ENCODE data around the gene MAIP1.

Gene MAIP1

GRCh38 chr2:199997296-199997695 is 41.9 kb downstream of the MAIP1 start:
- Histone ChIP-seq H3K27ac (replicated peaks) (no peak overlapping the region), H3K4me3 (replicated peaks; ENCODE audit: insufficient read depth, low read length) (no peak overlapping the region), H3K27me3 (ENCODE audit: insufficient read depth, poor library complexity, severe bottlenecking) (no peaks in the 10 kb centered on the region)
- no peak for TF ChIP-seq SPI1 (IDR thresholded peaks at IDR 0.05; ENCODE audit: borderline replicate concordance, low read depth)
- DNase-seq (ENCODE audit: low read depth in 1 of 2, low spot score in 1 of 2): no peak

- no peak for DNase-seq (ENCODE audit: low read depth in 1 of 2, low spot score in 1 of 2)
- no peaks in the 10 kb centered on the region for H3K27me3 ChIP-seq (ENCODE audit: insufficient read depth, poor library complexity, severe bottlenecking)
- H3K4me3 ChIP-seq (replicated peaks; ENCODE audit: insufficient read depth, low read length): no peak overlapping the region
- H3K27ac ChIP-seq (replicated peaks): no peak overlapping the region
- TF ChIP-seq, protein P1, sequence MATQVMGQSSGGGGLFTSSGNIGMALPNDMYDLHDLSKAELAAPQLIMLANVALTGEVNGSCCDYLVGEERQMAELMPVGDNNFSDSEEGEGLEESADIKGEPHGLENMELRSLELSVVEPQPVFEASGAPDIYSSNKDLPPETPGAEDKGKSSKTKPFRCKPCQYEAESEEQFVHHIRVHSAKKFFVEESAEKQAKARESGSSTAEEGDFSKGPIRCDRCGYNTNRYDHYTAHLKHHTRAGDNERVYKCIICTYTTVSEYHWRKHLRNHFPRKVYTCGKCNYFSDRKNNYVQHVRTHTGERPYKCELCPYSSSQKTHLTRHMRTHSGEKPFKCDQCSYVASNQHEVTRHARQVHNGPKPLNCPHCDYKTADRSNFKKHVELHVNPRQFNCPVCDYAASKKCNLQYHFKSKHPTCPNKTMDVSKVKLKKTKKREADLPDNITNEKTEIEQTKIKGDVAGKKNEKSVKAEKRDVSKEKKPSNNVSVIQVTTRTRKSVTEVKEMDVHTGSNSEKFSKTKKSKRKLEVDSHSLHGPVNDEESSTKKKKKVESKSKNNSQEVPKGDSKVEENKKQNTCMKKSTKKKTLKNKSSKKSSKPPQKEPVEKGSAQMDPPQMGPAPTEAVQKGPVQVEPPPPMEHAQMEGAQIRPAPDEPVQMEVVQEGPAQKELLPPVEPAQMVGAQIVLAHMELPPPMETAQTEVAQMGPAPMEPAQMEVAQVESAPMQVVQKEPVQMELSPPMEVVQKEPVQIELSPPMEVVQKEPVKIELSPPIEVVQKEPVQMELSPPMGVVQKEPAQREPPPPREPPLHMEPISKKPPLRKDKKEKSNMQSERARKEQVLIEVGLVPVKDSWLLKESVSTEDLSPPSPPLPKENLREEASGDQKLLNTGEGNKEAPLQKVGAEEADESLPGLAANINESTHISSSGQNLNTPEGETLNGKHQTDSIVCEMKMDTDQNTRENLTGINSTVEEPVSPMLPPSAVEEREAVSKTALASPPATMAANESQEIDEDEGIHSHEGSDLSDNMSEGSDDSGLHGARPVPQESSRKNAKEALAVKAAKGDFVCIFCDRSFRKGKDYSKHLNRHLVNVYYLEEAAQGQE (IDR thresholded peaks at IDR 0.05; ENCODE audit: insufficient replicate concordance, low read depth): no peak
- no peak for TF ChIP-seq SPI1 (IDR thresholded peaks at IDR 0.05; ENCODE audit: borderline replicate concordance, low read depth)
- TF ChIP-seq GABPA (IDR thresholded peaks at IDR 0.05; ENCODE audit: low read depth): no peak
- TF ChIP-seq POLR2AphosphoS5 (IDR thresholded peaks at IDR 0.05; ENCODE audit: low read depth): no peak
- TF ChIP-seq, protein P2, sequence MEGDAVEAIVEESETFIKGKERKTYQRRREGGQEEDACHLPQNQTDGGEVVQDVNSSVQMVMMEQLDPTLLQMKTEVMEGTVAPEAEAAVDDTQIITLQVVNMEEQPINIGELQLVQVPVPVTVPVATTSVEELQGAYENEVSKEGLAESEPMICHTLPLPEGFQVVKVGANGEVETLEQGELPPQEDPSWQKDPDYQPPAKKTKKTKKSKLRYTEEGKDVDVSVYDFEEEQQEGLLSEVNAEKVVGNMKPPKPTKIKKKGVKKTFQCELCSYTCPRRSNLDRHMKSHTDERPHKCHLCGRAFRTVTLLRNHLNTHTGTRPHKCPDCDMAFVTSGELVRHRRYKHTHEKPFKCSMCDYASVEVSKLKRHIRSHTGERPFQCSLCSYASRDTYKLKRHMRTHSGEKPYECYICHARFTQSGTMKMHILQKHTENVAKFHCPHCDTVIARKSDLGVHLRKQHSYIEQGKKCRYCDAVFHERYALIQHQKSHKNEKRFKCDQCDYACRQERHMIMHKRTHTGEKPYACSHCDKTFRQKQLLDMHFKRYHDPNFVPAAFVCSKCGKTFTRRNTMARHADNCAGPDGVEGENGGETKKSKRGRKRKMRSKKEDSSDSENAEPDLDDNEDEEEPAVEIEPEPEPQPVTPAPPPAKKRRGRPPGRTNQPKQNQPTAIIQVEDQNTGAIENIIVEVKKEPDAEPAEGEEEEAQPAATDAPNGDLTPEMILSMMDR (IDR thresholded peaks at IDR 0.05; ENCODE audit: insufficient read depth, low read length): no peak
Measured at GRCh38 chr2:199999166-199999565, 43.8 kb downstream of the MAIP1 start.

DNA sequence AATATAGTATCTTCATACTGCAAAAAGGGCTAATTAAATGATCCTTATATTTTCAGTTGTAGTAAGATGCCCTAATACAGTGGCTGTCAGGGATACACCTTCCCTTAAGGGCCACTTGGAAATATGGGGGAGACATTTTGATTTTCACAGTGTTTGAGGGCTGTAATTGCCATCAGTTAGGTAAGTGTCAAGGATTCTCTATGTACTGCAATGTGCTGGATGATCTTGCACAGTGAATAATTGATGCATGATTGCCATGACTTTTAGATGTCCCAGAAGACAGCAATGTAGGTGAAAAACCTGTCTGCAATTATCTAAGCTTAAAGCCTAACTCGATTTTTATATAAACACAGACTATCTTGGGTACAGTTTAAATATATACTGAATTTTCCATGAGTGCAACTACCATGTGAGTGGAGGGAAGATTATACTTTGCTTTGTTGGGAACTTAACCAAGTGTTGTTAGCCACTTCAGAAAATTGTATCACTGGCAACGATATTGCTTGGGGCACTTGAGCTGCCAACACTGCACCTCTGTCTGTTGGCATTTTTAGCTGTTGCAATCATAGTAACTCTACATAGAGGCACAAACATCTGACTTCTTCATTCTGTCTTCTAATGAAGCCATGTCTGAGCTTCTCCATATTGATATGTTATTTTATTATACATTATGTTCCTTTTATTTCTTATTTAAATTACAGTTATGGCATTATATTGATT is 45.2 kb downstream of the MAIP1 start:
- TF ChIP-seq, protein P1 (IDR thresholded peaks at IDR 0.05; ENCODE audit: insufficient replicate concordance, low read depth): no peak
- TF ChIP-seq, protein P2 (IDR thresholded peaks at IDR 0.05; ENCODE audit: insufficient read depth, low read length): no peak
- TF ChIP-seq GABPA (IDR thresholded peaks at IDR 0.05; ENCODE audit: low read depth): no peak
- no peak for TF ChIP-seq SPI1 (IDR thresholded peaks at IDR 0.05; ENCODE audit: borderline replicate concordance, low read depth)
- no peak for TF ChIP-seq POLR2AphosphoS5 (IDR thresholded peaks at IDR 0.05; ENCODE audit: low read depth)
- Histone ChIP-seq H3K27ac (replicated peaks) (no peak overlapping the region), H3K27me3 (ENCODE audit: insufficient read depth, poor library complexity, severe bottlenecking) (no peaks in the 10 kb centered on the region), H3K4me3 (replicated peaks; ENCODE audit: insufficient read depth, low read length) (no peak overlapping the region)
- no peak for DNase-seq (ENCODE audit: low read depth in 1 of 2, low spot score in 1 of 2)

GRCh38 chr2:200003444-200003843 is 48.1 kb downstream of the MAIP1 start:
- no peak for DNase-seq (ENCODE audit: low read depth in 1 of 2, low spot score in 1 of 2)
- no peak overlapping the region for H3K27ac ChIP-seq (replicated peaks)
- TF ChIP-seq, protein P2 (IDR thresholded peaks at IDR 0.05; ENCODE audit: insufficient read depth, low read length): no peak
- TF ChIP-seq GABPA (IDR thresholded peaks at IDR 0.05; ENCODE audit: low read depth) (no peak), SPI1 (IDR thresholded peaks at IDR 0.05; ENCODE audit: borderline replicate concordance, low read depth) (no peak), POLR2AphosphoS5 (IDR thresholded peaks at IDR 0.05; ENCODE audit: low read depth) (no peak)
- TF ChIP-seq, protein P1 (IDR thresholded peaks at IDR 0.05; ENCODE audit: insufficient replicate concordance, low read depth): no peak

More at GRCh38 chr2:200003444-200003843, 48.1 kb downstream of the MAIP1 start:
- Histone ChIP-seq H3K4me3 (replicated peaks; ENCODE audit: insufficient read depth, low read length) (no peak overlapping the region), H3K27me3 (ENCODE audit: insufficient read depth, poor library complexity, severe bottlenecking) (peaks cover 2% of the 10 kb centered on the region)
